Measurements from ENCODE around the gene SLF2. TPM values are rescaled to one million over a fixed set of nuclear protein-coding genes. Genes with fewer than 3 reads are reported as not detected.
A peak's percentile ranks its signal among the peaks of the same experiment; 100 is the strongest.

Gene SLF2
- total RNA-seq, 1 donor from 2014 or later = 46.1 TPM

GRCh38 chr10:101014230-101014884, 101.6 kb downstream of the SLF2 start:
- H3K4me3 Mint-ChIP-seq = peak overlapping the region; percentile 54
- TF ChIP-seq CTCF (conservative IDR thresholded peaks at IDR 0.05) = peak; percentile 89
- peak overlapping the region; percentile 68 for H3K27ac Mint-ChIP-seq
- DNase-seq (ENCODE audit: extremely low spot score, unreplicated experiment) = peak; percentile 88
- no peaks in the 10 kb centered on the region for H3K36me3 Mint-ChIP-seq
- no peaks in the 10 kb centered on the region for H3K9me3 Mint-ChIP-seq
- H3K4me1 Mint-ChIP-seq (ENCODE audit: unreplicated experiment) = peaks cover 37% of the 10 kb centered on the region
- peaks cover 33% of the 10 kb centered on the region for H3K27me3 Mint-ChIP-seq

Small RNA genes lying within 50 kb of the gene (microRNA-seq; reads per million reads assigned to microRNA genes)
- gene MIR608 = not detected

Other genes starting within 250 kb of the SLF2 start
- gene PAX2, start 167.4 kb upstream of the SLF2 start, total RNA-seq (ENCODE audit: low replicate concordance) = 0.19 and 4.4 TPM in 2 replicates
- 28.0 and 46.0 TPM in 2 replicates for gene SEMA4G, start 56.5 kb downstream of the SLF2 start, total RNA-seq (ENCODE audit: low replicate concordance)
- gene MRPL43, start 74.5 kb downstream of the SLF2 start, total RNA-seq (ENCODE audit: low replicate concordance) = 69.7 and 74.2 TPM in 2 replicates
- gene TWNK, start 74.6 kb downstream of the SLF2 start, total RNA-seq (ENCODE audit: low replicate concordance) = 11.3 and 19.2 TPM in 2 replicates
- gene LZTS2, start 86.8 kb downstream of the SLF2 start, total RNA-seq (ENCODE audit: low replicate concordance) = 50.2 and 86.6 TPM in 2 replicates
- 1.4 and 2.0 TPM in 2 replicates for gene PDZD7, start 118.2 kb downstream of the SLF2 start, total RNA-seq (ENCODE audit: low replicate concordance)
- 15.3 and 25.7 TPM in 2 replicates for gene SFXN3, start 118.3 kb downstream of the SLF2 start, total RNA-seq (ENCODE audit: low replicate concordance)
- gene KAZALD1, start 149.0 kb downstream of the SLF2 start, total RNA-seq (ENCODE audit: low replicate concordance) = 6.9 and 17.1 TPM in 2 replicates
- 0.10 and 0.17 TPM in 2 replicates for gene TLX1, start 218.3 kb downstream of the SLF2 start, total RNA-seq (ENCODE audit: low replicate concordance)

Measured in type B pancreatic cell (in vitro differentiated cells).